Loucy (cell line): ENCODE measurements around the gene TJP3.
"Not testable (repeated sequence)": the region's sequence is repeated elsewhere in the genome, so short reads cannot be mapped to it uniquely, and the experiment has no call there.

Source experiments
- CTCF ChIP-seq: fragments of 200-600 bp; sonication (generic); conservative IDR thresholded peaks from 2 replicates; pipeline ENCODE4 v1.5.1; 2014; ENCODE audit warnings: mild to moderate bottlenecking, antibody characterized with exemption, low read length
- EZH2phosphoT487 ChIP-seq: fragments of 200-600 bp; IDR thresholded peaks from 2 replicates; pipeline ENCODE4 v1.6.1; 2018; ENCODE audit warnings: antibody characterized with exemption, mild to moderate bottlenecking, moderate library complexity, borderline replicate concordance

GRCh38 chr19:3758297-3758696, 50.1 kb downstream of the TJP3 start:
- not testable (repeated sequence) for TF ChIP-seq CTCF, EZH2phosphoT487
